ENCODE data around the gene PRTFDC1.

The PRTFDC1 gene

DNA sequence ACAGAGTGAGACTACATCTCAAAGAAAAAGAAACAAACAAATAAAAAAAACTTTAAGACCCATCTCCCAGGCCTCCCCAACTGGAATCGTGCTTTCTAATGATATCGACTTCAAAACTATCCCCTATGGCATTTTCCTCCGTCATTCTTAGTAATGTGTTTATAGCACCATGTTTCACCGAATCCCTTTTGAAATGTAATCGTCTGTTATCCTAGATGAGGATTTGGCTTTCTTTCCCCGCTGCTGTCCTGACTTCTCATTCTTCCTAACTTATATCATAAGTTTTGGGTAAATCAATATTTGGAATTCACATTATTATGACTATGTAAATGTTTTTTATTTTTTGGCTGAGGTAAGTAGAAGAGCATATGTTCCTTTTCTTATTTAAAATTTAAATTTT is 151.5 kb downstream of the PRTFDC1 start:
- TF ChIP-seq, protein P1, sequence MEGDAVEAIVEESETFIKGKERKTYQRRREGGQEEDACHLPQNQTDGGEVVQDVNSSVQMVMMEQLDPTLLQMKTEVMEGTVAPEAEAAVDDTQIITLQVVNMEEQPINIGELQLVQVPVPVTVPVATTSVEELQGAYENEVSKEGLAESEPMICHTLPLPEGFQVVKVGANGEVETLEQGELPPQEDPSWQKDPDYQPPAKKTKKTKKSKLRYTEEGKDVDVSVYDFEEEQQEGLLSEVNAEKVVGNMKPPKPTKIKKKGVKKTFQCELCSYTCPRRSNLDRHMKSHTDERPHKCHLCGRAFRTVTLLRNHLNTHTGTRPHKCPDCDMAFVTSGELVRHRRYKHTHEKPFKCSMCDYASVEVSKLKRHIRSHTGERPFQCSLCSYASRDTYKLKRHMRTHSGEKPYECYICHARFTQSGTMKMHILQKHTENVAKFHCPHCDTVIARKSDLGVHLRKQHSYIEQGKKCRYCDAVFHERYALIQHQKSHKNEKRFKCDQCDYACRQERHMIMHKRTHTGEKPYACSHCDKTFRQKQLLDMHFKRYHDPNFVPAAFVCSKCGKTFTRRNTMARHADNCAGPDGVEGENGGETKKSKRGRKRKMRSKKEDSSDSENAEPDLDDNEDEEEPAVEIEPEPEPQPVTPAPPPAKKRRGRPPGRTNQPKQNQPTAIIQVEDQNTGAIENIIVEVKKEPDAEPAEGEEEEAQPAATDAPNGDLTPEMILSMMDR (conservative IDR thresholded peaks at IDR 0.05; ENCODE audit: control insufficient read depth, insufficient read depth, low read depth, low read length) = no peak
- DNase-seq (ENCODE audit: low read depth) = no peak

More for the DNA sequence above, 151.5 kb downstream of the PRTFDC1 start:
- no peak overlapping the region for H3K4me3 ChIP-seq (ENCODE audit: control insufficient read depth, low read depth, low read length)
